ENCODE data around the gene MALT1.

MALT1 gene

DNA sequence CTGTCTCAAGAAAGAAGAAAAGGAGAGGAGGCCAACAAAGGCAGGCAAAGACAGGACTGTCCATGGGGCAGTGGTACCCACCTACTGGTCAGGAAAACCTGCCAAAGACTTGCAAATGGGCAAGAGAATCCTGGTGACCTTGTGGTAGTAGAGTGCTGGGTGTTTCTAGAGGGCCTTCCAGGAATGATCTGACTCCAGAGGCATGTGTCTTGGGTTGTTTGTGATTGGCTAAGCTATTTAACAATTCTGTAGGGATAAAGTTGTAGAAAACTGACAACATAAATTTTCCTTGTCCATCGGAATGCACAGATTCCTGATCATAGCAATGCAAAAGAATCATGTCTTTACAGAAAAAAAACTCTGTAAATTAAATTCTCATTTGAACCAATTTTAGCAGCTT is 125.0 kb downstream of the MALT1 start:
- no peak for DNase-seq
- H3F3A ChIP-seq (ENCODE audit: insufficient read depth, low read length) = no peaks in the 10 kb centered on the region
- TF ChIP-seq EZH2phosphoT487 (IDR thresholded peaks at IDR 0.05; ENCODE audit: low read length) (no peak), EZH2 (optimal IDR thresholded peaks at IDR 0.05; ENCODE audit: low read depth, low read length) (no peak)
- TF ChIP-seq, protein P1, sequence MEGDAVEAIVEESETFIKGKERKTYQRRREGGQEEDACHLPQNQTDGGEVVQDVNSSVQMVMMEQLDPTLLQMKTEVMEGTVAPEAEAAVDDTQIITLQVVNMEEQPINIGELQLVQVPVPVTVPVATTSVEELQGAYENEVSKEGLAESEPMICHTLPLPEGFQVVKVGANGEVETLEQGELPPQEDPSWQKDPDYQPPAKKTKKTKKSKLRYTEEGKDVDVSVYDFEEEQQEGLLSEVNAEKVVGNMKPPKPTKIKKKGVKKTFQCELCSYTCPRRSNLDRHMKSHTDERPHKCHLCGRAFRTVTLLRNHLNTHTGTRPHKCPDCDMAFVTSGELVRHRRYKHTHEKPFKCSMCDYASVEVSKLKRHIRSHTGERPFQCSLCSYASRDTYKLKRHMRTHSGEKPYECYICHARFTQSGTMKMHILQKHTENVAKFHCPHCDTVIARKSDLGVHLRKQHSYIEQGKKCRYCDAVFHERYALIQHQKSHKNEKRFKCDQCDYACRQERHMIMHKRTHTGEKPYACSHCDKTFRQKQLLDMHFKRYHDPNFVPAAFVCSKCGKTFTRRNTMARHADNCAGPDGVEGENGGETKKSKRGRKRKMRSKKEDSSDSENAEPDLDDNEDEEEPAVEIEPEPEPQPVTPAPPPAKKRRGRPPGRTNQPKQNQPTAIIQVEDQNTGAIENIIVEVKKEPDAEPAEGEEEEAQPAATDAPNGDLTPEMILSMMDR (IDR thresholded peaks at IDR 0.05; ENCODE audit: low read length) = no peak
- no peak overlapping the region for H2AFZ ChIP-seq (ENCODE audit: low read length)
- no peaks in the 10 kb centered on the region for H3K9me2 ChIP-seq (replicated peaks; ENCODE audit: insufficient read depth, low read length)
- H3K4me1 ChIP-seq (ENCODE audit: low read length) = peaks cover 3% of the 10 kb centered on the region; the same call in 1 of the 2 replicates
- H3K27me3 ChIP-seq (replicated peaks; ENCODE audit: insufficient read depth, low read length) = peaks cover 8% of the 10 kb centered on the region; the same call in 1 of the 2 replicates
- H4K20me1 ChIP-seq (ENCODE audit: insufficient read depth, low read length) = no peaks in the 10 kb centered on the region
- no peaks in the 10 kb centered on the region for H3K36me3 ChIP-seq (replicated peaks; ENCODE audit: insufficient read depth, low read length)
- H3K9ac ChIP-seq (ENCODE audit: low read length) = no peak overlapping the region
- H3K27ac ChIP-seq (ENCODE audit: low read length) = no peak overlapping the region
- no peak overlapping the region for H3K4me3 ChIP-seq (ENCODE audit: low read length)
- no peaks in the 10 kb centered on the region for H3K79me2 ChIP-seq (ENCODE audit: low read length)
- H3K4me2 ChIP-seq (ENCODE audit: low read depth, low read length) = no peak overlapping the region
- no peaks in the 10 kb centered on the region for H3K9me3 ChIP-seq (replicated peaks; ENCODE audit: insufficient read depth, low read length)

GRCh38 chr18:58800582-58800981 is 129.3 kb downstream of the MALT1 start:
- Histone ChIP-seq H3K4me2 (ENCODE audit: low read depth, low read length) (no peak overlapping the region), H2AFZ (ENCODE audit: low read length) (no peak overlapping the region), H3K4me3 (ENCODE audit: low read length) (no peak overlapping the region), H3K79me2 (ENCODE audit: low read length) (no peaks in the 10 kb centered on the region), H3K4me1 (ENCODE audit: low read length) (peaks cover 3% of the 10 kb centered on the region; the same call in 1 of the 2 replicates), H3F3A (ENCODE audit: insufficient read depth, low read length) (no peaks in the 10 kb centered on the region), H4K20me1 (ENCODE audit: insufficient read depth, low read length) (no peaks in the 10 kb centered on the region), H3K9me3 (replicated peaks; ENCODE audit: insufficient read depth, low read length) (no peaks in the 10 kb centered on the region), H3K9ac (ENCODE audit: low read length) (no peak overlapping the region), H3K9me2 (replicated peaks; ENCODE audit: insufficient read depth, low read length) (no peaks in the 10 kb centered on the region), H3K27ac (ENCODE audit: low read length) (no peak overlapping the region), H3K27me3 (replicated peaks; ENCODE audit: insufficient read depth, low read length) (no peaks in the 10 kb centered on the region), H3K36me3 (replicated peaks; ENCODE audit: insufficient read depth, low read length) (no peaks in the 10 kb centered on the region)
- TF ChIP-seq EZH2phosphoT487 (IDR thresholded peaks at IDR 0.05; ENCODE audit: low read length) = no peak
- TF ChIP-seq, protein P1 (IDR thresholded peaks at IDR 0.05; ENCODE audit: low read length) = no peak
- no peak for TF ChIP-seq EZH2 (optimal IDR thresholded peaks at IDR 0.05; ENCODE audit: low read depth, low read length)
- no peak for DNase-seq

- H3F3A ChIP-seq (ENCODE audit: insufficient read depth, low read length) = peaks cover 11% of the 10 kb centered on the region
- H3K27ac ChIP-seq (ENCODE audit: low read length) = no peak overlapping the region
- H3K9me2 ChIP-seq (replicated peaks; ENCODE audit: insufficient read depth, low read length) = no peaks in the 10 kb centered on the region
- H2AFZ ChIP-seq (ENCODE audit: low read length) = no peak overlapping the region
- H3K36me3 ChIP-seq (replicated peaks; ENCODE audit: insufficient read depth, low read length) = no peaks in the 10 kb centered on the region
- no peak for DNase-seq
- no peaks in the 10 kb centered on the region for H3K27me3 ChIP-seq (replicated peaks; ENCODE audit: insufficient read depth, low read length)
- no peaks in the 10 kb centered on the region for H3K9me3 ChIP-seq (replicated peaks; ENCODE audit: insufficient read depth, low read length)
- no peaks in the 10 kb centered on the region for H3K79me2 ChIP-seq (ENCODE audit: low read length)
- H3K4me2 ChIP-seq (ENCODE audit: low read depth, low read length) = no peak overlapping the region
- H3K9ac ChIP-seq (ENCODE audit: low read length) = no peak overlapping the region
- no peaks in the 10 kb centered on the region for H4K20me1 ChIP-seq (ENCODE audit: insufficient read depth, low read length)
- peaks cover 10% of the 10 kb centered on the region; the same call in 1 of the 2 replicates for H3K4me1 ChIP-seq (ENCODE audit: low read length)
- no peak for TF ChIP-seq EZH2phosphoT487 (IDR thresholded peaks at IDR 0.05; ENCODE audit: low read length)
- TF ChIP-seq, protein P1 (IDR thresholded peaks at IDR 0.05; ENCODE audit: low read length) = no peak
- no peak for TF ChIP-seq EZH2 (optimal IDR thresholded peaks at IDR 0.05; ENCODE audit: low read depth, low read length)
- no peak overlapping the region for H3K4me3 ChIP-seq (ENCODE audit: low read length)
Observed at GRCh38 chr18:58802959-58803358, 131.7 kb downstream of the MALT1 start.
